HG03175 (cell line): ENCODE results near the gene EEF1AKMT1.

Experiments
- ATAC-seq: cut with Tn5 transposase; IDR thresholded peaks from one replicate; pipeline ENCODE4 v1.9.1; 2021; ENCODE audit warnings: mild to moderate bottlenecking, moderate library complexity; ENCODE audit not compliant: unreplicated experiment

Gene EEF1AKMT1, protein sequence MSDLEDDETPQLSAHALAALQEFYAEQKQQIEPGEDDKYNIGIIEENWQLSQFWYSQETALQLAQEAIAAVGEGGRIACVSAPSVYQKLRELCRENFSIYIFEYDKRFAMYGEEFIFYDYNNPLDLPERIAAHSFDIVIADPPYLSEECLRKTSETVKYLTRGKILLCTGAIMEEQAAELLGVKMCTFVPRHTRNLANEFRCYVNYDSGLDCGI

DNA sequence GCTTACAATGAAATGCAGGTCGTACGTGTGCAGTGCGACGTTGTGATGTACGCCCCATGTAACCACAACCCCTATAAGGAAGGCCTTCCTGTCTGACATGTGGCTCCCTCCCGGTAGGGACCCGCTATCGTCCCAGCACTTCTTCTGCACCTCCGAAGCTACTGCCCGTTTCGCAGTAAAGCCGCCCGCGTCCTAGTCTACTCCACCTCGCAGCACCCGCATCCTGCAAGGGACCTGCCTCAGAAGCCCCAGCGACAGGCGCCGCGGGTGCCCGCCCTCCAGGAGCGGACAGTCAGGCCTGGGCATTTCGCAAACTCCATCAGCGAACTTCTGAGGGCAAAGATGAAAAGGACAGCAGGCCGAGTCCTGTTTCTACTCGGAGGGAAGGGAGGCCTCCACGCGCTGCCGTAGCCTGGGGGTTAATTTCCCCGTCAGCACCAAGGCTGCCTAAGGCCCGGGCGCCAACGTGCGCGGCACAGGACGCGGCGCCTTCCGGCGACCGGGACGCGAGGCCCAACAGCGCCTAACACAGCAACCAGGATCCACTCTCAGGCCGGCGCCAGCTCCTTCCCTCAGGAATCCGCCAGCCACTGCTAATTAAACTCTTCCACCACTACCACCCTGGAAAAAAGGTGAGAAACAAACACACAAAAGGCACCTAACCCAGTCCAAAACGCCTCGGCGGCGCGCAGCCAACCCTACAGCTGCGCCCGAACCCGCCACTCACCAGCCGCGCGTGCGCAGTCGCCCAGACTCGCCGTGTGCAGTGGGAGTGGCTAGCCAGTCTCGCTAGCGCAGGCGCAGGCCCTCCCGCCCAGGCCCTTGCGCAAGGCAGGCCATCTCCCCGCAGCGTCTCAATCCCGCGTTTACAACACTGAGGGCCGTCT lies at the start of gene EEF1AKMT1:
EEF1AKMT1 (minus strand) TSS at position 768 of the 887 bp plus-strand sequence. CDS start 16,363 bp downstream, outside the sequence.
- peak; percentile 89 for ATAC-seq

DNA sequence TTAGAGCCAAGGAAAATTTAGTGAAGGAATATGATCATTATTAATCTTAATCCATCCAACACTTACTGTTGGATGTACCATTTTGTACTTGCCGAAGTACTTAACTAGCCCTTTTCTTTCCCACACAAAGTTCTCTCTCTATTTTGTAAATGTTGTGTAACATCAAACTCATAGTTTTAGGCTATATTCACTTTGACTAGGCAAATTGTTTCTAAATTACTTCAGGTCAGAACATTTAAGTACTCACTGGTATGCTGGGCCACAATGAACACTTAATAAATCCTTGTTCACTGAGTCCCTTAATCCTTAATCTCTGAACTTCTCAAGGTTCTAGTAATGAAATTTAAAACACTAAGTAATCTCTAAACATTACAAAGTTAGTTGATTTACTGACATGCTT lies 49.3 kb upstream of the EEF1AKMT1 start:
- ATAC-seq, result no peak

DNA sequence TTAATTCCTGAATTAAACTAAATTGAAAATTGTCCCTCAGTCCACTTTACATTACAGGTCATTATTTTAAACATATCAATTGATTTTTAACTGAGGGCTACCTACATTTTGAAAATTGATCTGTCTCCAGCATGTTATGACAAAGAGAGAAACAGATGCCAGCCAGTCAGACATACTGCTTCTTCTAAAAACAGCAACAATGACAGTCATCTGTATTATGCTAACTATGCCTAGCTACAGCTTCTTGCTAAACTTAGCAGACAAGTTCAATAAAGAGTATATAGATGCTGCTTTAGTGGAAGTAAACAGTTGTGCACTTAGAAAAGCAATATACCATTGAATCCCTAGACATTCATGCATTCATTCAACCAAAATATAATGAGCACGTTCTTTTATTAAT lies 48.6 kb upstream of the EEF1AKMT1 start:
- ATAC-seq, result no peak

DNA sequence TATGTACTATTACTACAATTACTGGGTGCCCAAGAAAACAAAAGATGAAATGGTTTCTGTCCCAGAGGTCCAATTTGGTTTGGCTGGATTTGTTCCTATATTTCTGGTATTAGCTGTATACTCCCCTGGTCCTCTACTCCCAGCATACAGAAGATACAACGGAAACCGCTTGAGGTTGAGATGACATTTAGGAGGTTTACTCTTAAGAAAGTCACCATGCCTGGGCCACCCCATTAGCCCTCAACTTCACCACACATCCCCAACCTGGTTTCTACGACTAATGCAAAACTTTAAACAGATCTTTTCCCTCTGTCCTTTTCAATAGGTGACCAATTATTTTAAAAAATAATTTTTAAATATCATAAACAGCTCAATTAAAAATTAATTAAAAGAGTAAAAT lies 46.0 kb upstream of the EEF1AKMT1 start:
- ATAC-seq, result no peak

DNA sequence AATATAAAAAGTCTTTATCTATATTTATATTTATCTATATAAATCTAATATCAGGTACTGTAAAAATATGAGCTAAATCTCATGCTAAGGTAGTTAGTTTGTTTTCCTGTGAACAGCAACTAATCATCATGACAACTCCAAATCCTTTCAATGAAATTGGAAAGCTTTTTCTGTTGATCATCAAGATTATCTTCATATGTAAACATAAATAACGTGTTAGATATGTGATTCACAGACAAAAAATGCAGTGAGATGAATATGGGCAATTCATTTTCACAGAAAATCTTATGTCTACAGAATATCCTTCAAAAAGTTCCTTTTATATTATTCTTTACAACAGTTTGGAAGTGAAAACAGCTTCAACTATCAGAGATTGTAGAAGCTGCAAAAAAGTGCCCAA lies 41.7 kb upstream of the EEF1AKMT1 start:
- no peak for ATAC-seq

DNA sequence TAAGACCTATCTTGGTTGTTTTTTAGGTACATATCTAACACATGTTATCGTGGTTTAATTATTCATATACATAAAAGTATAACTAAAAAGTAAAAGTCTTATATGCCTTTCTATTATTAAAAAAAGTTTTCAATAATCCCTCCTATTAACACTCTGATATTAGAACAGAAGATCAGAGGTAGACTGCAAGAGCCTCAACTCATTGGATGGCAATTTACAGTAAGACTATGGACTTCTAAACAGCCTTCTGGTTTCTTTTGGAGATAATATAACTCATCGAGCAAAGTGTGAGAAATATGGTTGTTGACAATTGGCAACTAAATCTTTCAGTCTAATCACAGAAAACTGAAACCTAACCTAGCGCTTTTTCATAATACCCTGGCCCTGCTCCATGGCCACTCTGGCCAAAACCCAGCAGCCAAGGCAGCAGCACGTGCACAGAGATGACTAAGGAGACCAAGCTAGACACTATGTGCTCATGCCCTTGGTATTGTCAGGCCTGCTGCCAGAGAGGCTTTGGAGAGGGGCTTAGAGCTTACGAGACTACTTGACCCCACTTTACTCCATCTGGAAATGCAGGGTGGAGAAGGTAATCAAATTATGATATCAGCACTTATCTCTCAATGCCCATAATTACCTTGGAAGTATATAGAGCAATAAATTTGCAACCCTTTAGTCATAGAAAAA lies 40.6 kb upstream of the EEF1AKMT1 start:
- ATAC-seq, result no peak

DNA sequence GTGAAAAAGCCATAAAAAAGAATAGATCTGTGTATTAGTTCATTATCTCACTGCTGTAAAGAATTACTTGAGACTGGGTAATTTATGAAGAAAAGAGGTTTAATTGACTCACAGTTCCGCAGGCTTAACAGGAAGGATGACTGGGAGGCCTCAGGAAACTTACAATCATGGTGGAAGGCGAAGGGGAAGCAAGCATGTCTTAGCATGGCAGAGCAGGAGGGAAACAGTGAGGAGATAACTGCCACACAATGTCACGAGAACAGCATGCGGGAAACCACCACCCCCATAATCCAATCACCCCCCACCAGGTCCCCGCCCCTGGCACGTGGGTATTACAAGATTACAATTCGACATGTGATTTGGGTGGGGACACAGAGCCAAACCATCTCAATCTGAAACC lies 39.1 kb upstream of the EEF1AKMT1 start:
- ATAC-seq, result no peak

DNA sequence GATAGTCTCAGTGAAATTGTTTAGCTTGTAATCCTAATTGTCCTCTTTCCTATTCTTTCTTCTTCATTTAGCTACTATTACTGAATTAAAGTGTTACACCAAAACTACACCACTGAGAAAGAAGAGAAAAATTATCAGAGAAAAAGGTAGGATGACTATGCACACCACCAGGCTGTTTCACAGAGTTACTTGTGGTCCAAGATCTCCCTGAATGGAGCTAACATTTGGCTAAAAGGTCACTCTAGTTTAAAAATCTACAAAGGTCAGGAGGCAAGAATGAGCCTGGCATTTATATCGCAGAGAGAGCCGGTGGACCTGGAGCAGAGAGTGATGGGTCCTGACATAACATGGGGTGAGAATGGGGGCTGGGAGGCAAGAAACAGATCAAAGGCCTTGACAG lies 37.0 kb upstream of the EEF1AKMT1 start:
- no peak for ATAC-seq

DNA sequence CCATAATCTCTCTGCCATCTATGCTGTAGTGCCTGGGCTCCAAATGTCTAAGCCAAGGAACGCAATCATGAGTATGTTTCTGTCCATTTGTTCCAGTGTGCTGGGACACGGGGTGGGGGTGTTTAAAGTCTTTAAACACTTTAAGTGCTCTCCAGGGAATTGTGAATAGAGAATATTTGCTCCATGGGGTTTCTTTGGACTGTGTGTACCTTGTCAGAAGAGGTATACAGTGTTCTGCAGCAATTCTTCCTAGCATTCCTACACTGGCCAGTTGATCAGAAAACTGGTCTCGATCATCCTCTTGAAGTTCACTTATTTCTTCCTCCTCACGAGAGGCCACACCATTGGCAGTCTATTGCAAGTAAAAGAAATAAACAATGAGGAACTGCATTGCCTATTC lies 35.1 kb upstream of the EEF1AKMT1 start:
- no peak for ATAC-seq

DNA sequence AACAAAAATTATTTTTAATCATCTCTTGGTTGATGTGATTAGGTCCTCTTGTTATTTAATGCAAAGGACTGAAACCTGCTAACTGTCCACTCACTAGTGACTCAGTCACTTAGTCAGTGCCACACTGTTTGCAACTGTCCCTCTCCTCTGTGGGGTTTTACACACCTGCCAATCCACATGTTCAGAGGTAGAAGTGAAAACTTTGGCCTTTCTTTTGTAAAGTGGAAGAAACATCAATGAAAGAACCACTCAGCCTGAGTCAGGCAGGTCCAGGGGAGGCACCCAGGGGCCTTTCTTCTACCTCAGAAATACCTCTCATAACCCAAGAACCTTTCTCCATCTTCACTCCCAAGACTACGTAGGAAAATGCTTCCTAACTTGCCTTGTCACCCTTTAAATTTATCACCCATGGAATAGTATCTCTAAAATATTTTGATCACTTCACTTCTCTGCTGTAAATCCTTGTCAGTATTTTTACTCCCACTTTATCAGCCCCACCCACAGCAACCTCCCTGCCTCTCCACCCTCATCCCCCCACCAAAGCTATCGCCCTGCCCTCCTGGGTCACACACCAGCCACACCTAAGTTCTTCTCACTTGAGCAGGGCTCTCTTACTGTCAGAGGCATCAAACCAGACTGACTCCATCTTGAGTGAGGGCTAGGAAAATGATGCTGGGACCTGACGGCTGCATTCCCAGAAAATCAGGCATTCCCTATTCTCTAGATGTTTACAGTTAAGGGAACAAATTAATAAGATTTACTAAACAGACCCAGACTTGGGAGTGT lies 29.6 kb upstream of the EEF1AKMT1 start:
- ATAC-seq, result no peak

DNA sequence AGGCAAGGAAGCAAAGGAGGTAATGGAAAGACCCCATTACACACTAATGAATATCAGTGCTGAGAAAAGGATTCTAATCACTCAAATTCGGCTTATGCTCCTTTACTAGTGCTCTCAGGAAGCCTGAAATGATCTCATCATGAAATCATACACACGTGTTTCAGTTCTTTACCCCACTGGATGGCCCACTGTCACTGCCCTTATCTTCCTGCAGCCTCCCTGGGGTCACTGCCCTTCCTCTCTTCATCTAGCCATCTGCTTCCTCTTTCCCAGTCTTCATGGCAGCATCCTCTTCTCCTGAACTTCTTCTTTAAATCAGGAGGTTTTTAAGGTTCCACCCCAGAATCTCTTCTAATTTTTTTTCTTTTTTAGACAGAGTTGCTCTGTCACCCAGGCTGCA lies 27.9 kb upstream of the EEF1AKMT1 start:
- no peak for ATAC-seq

DNA sequence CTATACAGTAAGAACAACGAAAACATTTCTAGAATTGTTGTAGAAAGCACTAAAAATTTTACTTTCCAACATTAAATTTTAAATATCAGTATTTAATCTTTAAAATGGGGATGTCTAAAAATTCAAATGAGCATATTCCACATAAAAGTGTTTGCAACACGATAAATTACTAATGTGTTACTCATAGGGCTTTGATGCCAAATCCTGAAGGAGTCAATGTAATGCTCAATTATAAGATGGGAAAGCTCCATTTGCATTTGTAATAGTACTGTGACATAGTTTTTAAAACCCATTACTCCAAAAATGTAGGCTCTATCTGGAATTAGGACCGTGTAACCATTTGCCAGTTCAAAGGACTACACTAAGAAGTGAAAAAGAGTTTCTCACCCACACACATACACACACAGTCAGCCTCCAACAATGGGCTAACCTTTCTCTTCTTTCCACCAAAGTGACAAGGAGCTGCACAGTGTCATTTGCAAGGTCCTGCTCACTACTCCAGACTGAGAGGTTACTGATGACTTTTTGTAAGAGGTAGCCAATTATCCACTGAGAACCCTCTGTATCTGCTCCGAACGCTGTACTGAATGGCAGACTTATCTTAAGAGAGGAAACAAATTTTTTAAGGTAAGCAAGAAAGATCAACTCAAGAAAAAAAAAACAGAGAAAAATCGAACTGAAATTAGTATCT lies 26.1 kb upstream of the EEF1AKMT1 start:
- ATAC-seq, result no peak

DNA sequence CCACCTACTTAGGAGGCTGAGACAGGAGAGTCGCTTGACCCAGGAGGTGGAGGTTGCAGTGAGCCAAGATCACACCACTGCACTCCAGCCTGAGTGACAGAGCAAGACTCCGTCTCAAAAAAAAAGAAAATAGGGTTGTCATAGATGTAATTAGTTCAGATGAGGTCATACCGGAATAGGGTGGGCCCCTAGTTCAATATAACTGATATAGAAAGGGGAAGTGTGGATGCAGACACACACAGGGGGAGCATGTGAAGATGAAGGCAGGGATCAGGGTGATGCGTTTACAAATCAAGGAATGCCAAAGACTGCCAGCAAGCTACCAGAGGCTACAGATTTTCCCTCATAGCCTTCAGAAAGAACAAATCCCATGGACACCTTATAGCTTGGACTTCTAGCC lies 24.3 kb upstream of the EEF1AKMT1 start:
- no peak for ATAC-seq

DNA sequence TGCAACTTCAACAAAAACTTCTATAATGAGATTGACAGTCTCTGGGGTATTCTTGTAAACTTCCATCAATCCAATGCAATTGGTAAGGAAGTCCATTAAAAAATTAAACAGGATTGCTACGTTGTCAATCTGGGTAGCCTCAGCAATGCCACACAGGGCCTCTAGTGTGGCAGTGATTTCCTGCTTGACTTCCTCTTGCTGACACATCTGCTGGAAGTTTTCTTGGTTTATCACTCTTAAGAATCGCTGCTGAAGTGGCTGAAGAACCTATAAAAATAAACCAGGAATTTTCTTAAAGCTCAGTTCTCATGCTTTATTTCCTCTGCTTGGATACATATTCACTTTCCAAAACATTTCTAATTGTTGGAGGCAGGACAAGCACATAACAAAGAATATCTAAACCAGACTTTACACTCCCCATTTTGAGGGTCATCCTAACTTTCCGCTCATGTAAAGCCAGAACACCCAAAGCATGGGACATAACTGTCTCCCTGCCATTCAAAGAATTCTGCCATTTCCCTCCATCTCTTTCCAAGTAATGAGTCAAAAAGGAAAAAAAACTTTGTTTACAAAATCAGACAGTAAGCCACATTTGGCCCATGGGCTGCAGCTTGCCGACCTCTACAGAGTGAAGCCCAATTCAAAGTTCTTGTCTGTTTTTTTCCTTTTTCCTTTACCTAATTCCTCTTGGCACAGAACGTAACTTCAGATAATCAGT lies 23.2 kb upstream of the EEF1AKMT1 start:
- ATAC-seq, result no peak

DNA sequence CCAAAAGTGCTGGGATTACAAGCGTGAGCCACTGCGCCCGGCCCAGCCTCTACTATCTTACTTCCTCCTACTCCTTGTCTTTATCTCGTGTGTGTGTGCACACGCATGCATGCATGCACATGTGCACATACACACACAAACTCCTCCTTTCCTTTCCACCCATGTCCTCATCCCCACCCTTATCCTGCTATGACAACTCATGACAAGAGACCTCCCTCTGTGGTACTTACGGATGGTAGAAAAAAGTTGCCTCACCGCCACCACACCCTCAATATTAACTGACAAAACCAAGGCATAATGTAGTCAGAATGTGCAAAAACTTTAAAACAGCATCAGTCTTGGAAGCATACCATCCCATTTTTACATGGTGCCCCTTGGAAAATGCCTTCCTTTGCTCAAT lies 15.9 kb upstream of the EEF1AKMT1 start:
- no peak for ATAC-seq

DNA sequence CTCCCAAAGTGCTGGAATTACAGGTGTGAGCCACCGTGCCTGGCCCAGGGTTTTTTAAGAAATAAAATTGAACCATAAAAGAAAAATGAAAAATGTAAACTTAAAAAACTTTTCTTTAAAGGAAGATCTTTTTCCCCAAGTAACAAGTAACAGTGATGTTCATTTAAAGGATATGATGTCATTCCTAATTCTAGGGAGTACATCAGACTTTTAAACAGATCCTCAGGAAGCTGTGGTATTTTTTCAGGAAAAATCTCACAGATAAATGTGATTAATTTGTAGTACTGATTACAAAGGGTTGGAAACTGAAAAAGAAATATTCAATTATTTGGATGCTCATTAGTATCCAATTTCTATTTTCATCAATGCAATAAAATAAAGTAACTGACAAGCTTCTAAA lies 14.6 kb upstream of the EEF1AKMT1 start:
- no peak for ATAC-seq

DNA sequence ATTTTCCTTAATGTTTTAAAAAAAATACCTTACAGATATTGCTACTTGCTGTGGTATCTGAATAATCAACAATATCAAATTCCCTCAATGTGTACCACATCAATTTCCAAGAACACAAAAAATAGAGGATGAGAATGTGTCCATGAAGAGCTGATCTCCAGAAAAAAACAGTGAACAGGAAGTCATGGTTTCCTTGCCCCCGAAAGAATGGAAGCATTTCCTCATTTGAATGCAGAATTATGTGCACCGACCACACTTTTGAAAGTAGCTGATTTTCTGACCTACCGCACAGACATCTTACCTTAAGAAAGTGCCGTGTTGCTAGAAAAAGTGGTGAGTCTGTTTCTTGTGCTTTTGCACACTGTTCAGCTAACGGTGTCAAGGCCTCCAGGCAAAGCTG lies 13.4 kb upstream of the EEF1AKMT1 start:
- ATAC-seq, result no peak

DNA sequence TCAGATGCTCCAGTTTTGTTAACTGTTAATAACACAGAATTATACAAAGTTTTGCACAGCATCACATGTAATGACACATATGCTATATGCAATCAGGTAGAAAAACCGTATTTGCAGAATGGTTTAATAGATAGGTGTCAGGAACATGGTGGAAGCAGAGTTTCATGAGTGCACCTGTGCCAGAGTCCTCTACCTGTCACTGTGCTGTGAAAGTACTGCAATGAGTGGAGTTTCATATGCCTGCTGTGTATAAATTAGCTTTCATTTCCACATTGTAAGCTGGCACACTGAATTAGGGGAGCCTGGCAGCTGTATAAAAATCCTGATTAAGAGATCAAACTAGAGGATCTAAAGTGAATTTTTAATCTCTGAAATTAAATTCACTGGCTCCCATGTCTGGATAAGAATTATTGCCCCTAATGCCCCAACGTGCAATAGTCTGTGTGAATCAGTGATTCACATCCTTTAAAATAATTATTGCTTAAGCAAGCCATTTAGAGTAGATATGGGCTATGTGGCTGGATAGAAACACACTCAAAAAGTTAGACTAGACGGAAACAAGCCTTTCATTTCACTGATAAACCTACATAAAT lies 8.5 kb upstream of the EEF1AKMT1 start:
- ATAC-seq, result peak; percentile 86

DNA sequence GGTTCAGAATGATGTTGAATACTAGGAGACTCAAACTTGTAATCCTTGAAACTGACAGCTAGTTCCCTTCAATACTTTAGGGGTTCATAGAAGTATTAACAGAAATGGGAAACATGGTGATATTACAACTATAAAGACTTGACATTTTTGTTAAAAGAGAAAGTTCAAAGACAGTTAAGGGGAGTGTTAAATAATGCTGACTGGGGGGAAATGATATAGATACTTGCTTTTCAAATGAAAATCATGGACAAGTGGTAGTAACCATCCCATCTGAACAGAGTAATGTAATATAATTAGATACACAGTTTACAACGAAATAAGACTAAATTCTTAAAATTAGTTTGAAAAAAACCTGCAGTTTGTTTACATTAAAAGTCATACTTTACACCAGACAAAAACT lies 6.6 kb upstream of the EEF1AKMT1 start:
- ATAC-seq, result no peak
